GM12878 (cell line): ENCODE results near the gene CHD1.

ENCODE experiments used
- ASH2L ChIP-seq: fragments of 300-600, 200-600 bp; sonication (generic); IDR thresholded peaks from 2 replicates; pipeline ENCODE4 v1.6.1; 2017; ENCODE audit warnings: low read depth, mild to moderate bottlenecking, borderline replicate concordance
- ATF3 ChIP-seq: IDR thresholded peaks from 2 replicates; pipeline ENCODE4 v1.6.1; 2011; ENCODE audit warnings: low read depth, mild to moderate bottlenecking, low read length, moderate library complexity, borderline replicate concordance; ENCODE audit errors: extremely low read depth
- CHD1 ChIP-seq: IDR thresholded peaks from 2 replicates; pipeline ENCODE4 v1.6.1; 2012; ENCODE audit warnings: low read depth, low read length, improper control_type of control experiment
- CHD2 ChIP-seq: IDR thresholded peaks from 2 replicates; pipeline ENCODE4 v1.6.1; 2011; ENCODE audit warnings: low read depth, low read length, improper control_type of control experiment, borderline replicate concordance
- CTCF ChIP-seq, 3 experiments: IDR thresholded peaks in 2 of 3; conservative IDR thresholded peaks in 1 of 3; 2 replicates each; pipeline ENCODE4 v1.5.1; 2011; ENCODE audit warnings: low read depth in 3 of 3, low read length in 3 of 3, mild to moderate bottlenecking in 3 of 3, control low read depth in 2 of 3, moderate library complexity in 2 of 3, inconsistent platforms in 1 of 3, mixed read lengths in 1 of 3; ENCODE audit not compliant: control insufficient read depth in 2 of 3, insufficient read depth in 1 of 3; ENCODE audit errors: extremely low read depth in 1 of 3
- MTA3 ChIP-seq: IDR thresholded peaks from 2 replicates; pipeline ENCODE4 v1.6.1; 2012; ENCODE audit warnings: low read length, inconsistent platforms, borderline replicate concordance
- MYB ChIP-seq: fragments of 150-350 bp; IDR thresholded peaks from 2 replicates; pipeline ENCODE4 v1.6.1; 2014; ENCODE audit warnings: mild to moderate bottlenecking, low read depth, low read length, borderline replicate concordance
- NFIC ChIP-seq: IDR thresholded peaks from 2 replicates; pipeline ENCODE4 v1.6.1; 2012; ENCODE audit warnings: low read depth, mild to moderate bottlenecking, inconsistent platforms, low read length, moderate library complexity
- NFYB ChIP-seq: IDR thresholded peaks from 2 replicates; pipeline ENCODE4 v1.6.1; 2011; ENCODE audit warnings: low read depth, mild to moderate bottlenecking, low read length, improper control_type of control experiment, moderate library complexity; ENCODE audit not compliant: insufficient read depth
- PBX3 ChIP-seq: IDR thresholded peaks from 2 replicates; pipeline ENCODE4 v1.6.1; 2011; ENCODE audit warnings: mild to moderate bottlenecking, low read depth, low read length, moderate library complexity; ENCODE audit not compliant: insufficient replicate concordance
- SMC3 ChIP-seq: IDR thresholded peaks from 2 replicates; pipeline ENCODE4 v1.6.1; 2011; ENCODE audit warnings: low read length, improper control_type of control experiment, borderline replicate concordance
- SREBF1 ChIP-seq: IDR thresholded peaks from 2 replicates; pipeline ENCODE4 v1.6.1; 2012; ENCODE audit warnings: mild to moderate bottlenecking, low read length
- WRNIP1 ChIP-seq: IDR thresholded peaks from 2 replicates; pipeline ENCODE4 v1.6.1; 2011; ENCODE audit warnings: low read depth, low read length, improper control_type of control experiment, borderline replicate concordance

GRCh38 chr5:98909363-98909762 lies 19.4 kb downstream of the CHD1 start:
- TF ChIP-seq ATF3 = no peak
- no peak for TF ChIP-seq MTA3
- no peak for TF ChIP-seq WRNIP1
- TF ChIP-seq CHD1 = no peak
- no peak for TF ChIP-seq CHD2
- no peak for TF ChIP-seq NFIC
- no peak for TF ChIP-seq SREBF1
- no peak for TF ChIP-seq CTCF (IDR thresholded peaks at IDR 0.05 in 2 of 3, conservative IDR thresholded peaks at IDR 0.05 in 1 of 3; ENCODE audit: control insufficient read depth in 2 of 3, extremely low read depth in 1 of 3, insufficient read depth in 1 of 3, low read depth in 3 of 3, low read length in 3 of 3)
- TF ChIP-seq SMC3 = no peak
- no peak for TF ChIP-seq MYB
- no peak for TF ChIP-seq ASH2L
- no peak for TF ChIP-seq NFYB
- no peak for TF ChIP-seq PBX3
